ENCODE measurements around the gene RAPGEF2.

The RAPGEF2 gene

GRCh38 chr4:159105761-159106243 is 2.9 kb downstream of the RAPGEF2 start:
- H3K4me3 ChIP-seq (ENCODE audit: low read depth, low read length): no peak overlapping the region
- TF ChIP-seq MYC (IDR thresholded peaks at IDR 0.05; ENCODE audit: low read depth, low read length): no peak
- TF ChIP-seq CTCF (IDR thresholded peaks at IDR 0.05; ENCODE audit: low read depth, low read length): no peak
- no peak for TF ChIP-seq MAX (IDR thresholded peaks at IDR 0.05; ENCODE audit: low read depth, low read length)
- TF ChIP-seq POLR2A (IDR thresholded peaks at IDR 0.05; ENCODE audit: extremely low read depth, insufficient read length): no peak
- DNase-seq (ENCODE audit: low read depth): peak; percentile 16

DNA sequence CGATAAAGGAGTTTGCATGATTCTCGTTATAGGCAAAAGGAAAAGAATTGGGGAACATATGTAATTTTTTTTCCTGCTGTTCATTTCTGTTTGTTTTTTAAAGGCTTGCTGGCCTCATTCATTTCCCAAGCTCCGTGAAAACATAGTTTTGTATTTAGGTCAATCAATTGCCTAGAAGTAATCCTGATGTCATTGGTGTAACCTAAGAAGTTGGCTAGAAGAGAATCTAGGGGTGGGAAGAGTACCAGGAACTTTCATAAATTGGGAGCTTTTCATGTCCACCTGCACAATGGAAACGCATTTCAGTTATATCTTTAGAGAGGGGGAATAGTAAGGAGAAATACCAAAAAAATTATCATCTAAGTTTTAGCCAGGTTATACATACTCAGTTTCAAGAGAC is 3.8 kb downstream of the RAPGEF2 start:
- no peak overlapping the region for H3K4me3 ChIP-seq (ENCODE audit: low read depth, low read length)
- no peak for DNase-seq (ENCODE audit: low read depth)
- TF ChIP-seq MAX (IDR thresholded peaks at IDR 0.05; ENCODE audit: low read depth, low read length) (no peak), MYC (IDR thresholded peaks at IDR 0.05; ENCODE audit: low read depth, low read length) (no peak), POLR2A (IDR thresholded peaks at IDR 0.05; ENCODE audit: extremely low read depth, insufficient read length) (no peak), CTCF (IDR thresholded peaks at IDR 0.05; ENCODE audit: low read depth, low read length) (no peak)

- no peak overlapping the region for H3K4me3 ChIP-seq (ENCODE audit: low read depth, low read length)
- DNase-seq (ENCODE audit: low read depth): no peak
- TF ChIP-seq POLR2A (IDR thresholded peaks at IDR 0.05; ENCODE audit: extremely low read depth, insufficient read length): no peak
- no peak for TF ChIP-seq CTCF (IDR thresholded peaks at IDR 0.05; ENCODE audit: low read depth, low read length)
- TF ChIP-seq MAX (IDR thresholded peaks at IDR 0.05; ENCODE audit: low read depth, low read length): no peak
- no peak for TF ChIP-seq MYC (IDR thresholded peaks at IDR 0.05; ENCODE audit: low read depth, low read length)
Measured at GRCh38 chr4:159107203-159107925, 4.5 kb downstream of the RAPGEF2 start.

GRCh38 chr4:159108124-159108523 is 5.2 kb downstream of the RAPGEF2 start:
- TF ChIP-seq MYC (IDR thresholded peaks at IDR 0.05; ENCODE audit: low read depth, low read length): no peak
- no peak for TF ChIP-seq MAX (IDR thresholded peaks at IDR 0.05; ENCODE audit: low read depth, low read length)
- no peak for TF ChIP-seq POLR2A (IDR thresholded peaks at IDR 0.05; ENCODE audit: extremely low read depth, insufficient read length)
- TF ChIP-seq CTCF (IDR thresholded peaks at IDR 0.05; ENCODE audit: low read depth, low read length): no peak
- no peak overlapping the region for H3K4me3 ChIP-seq (ENCODE audit: low read depth, low read length)

DNA sequence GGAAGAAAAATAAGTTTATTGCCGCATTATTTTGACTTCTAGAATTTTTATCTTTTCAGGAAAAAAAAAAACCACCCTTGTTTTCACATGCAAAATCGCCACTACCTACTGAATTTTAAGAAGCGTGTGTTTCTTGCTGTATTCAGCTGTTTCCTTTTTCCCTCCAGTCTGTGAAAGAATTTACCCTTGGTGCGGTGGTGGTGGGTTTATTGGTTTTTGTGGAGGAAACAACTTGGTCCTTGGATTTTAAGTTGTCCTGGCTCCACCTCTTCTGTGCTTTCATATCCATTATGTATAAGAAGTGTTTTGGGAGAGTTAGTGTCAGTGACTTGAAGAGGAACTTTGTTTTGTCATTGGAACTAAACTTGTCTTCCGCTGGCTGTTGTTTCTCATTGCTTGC is 8.1 kb downstream of the RAPGEF2 start:
- no peak overlapping the region for H3K4me3 ChIP-seq (ENCODE audit: low read depth, low read length)
- DNase-seq (ENCODE audit: low read depth): no peak
- no peak for TF ChIP-seq POLR2A (IDR thresholded peaks at IDR 0.05; ENCODE audit: extremely low read depth, insufficient read length)
- TF ChIP-seq MYC (IDR thresholded peaks at IDR 0.05; ENCODE audit: low read depth, low read length): no peak
- TF ChIP-seq MAX (IDR thresholded peaks at IDR 0.05; ENCODE audit: low read depth, low read length): no peak
- no peak for TF ChIP-seq CTCF (IDR thresholded peaks at IDR 0.05; ENCODE audit: low read depth, low read length)

More at GRCh38 chr4:159108124-159108523, 5.2 kb downstream of the RAPGEF2 start:
- no peak for DNase-seq (ENCODE audit: low read depth)

All from NB4 (cell line).